HCT116 (cell line): Measurements from ENCODE around the gene TMCO1. TPM values are rescaled to one million over a fixed set of nuclear protein-coding genes. Genes with fewer than 3 reads are reported as not detected.

Experiments
- ATAC-seq: fragments of 200-7000 bp; cut with Tn5 transposase; 2 replicates; pipeline ENCODE4 v1.9.1; 2020; ENCODE audit warnings: mild to moderate bottlenecking, moderate library complexity
- BruUV-seq: library from RNA; stranded (reverse); fragments of 400-500 nt; replicated peaks from 2 replicates; lab custom pipeline; 2021; lab: Mats Ljungman, UMichigan
- CTCF ChIA-PET: fragments of 300-600 bp; sonication (Branson Sonifier 250); formaldehyde crosslinking; loops from one replicate; lab custom pipeline; 2021; ENCODE audit warnings: antibody characterized with exemption; lab: Charles Lee
- POLR2A ChIA-PET: fragments of 300-600, 350-600 bp; sonication (Branson Sonifier 250); formaldehyde crosslinking; loops from one replicate; lab custom pipeline; 2021; ENCODE audit warnings: antibody characterized with exemption; lab: Charles Lee
- RAD21 ChIA-PET, 2 experiments: fragments of 300-600 bp; sonication (Branson Sonifier 250); formaldehyde crosslinking; loops; one replicate each; lab custom pipeline; 2023; ENCODE audit warnings: low total read pairs in 2 of 2; ENCODE audit not compliant: uncharacterized antibody in 2 of 2, unreplicated experiment in 2 of 2, low non-redundant PET in 1 of 2; lab: Charles Lee
- DNase-seq: peaks from one replicate; pipeline ENCODE4 v3.0.0-alpha.2; 2010; ENCODE audit warnings: low read depth, low spot score
- H2AFZ ChIP-seq: fragments of 200-600 bp; shearing (Covaris generic), sonication (generic); 2 replicates; pipeline ENCODE4 v1.6.1; 2017; ENCODE audit warnings: low read depth, mixed run types, mixed read lengths, antibody characterized with exemption, low read length; ENCODE audit not compliant: poor library complexity, severe bottlenecking
- H3K27ac ChIP-seq: 2 replicates; pipeline ENCODE4 v1.5.1; 2012; ENCODE audit warnings: low read depth, low read length
- H3K27me3 ChIP-seq: fragments of 200-600 bp; sonication (generic); 2 replicates; pipeline ENCODE4 v1.6.1; 2016; ENCODE audit warnings: mixed run types, low read length, mixed read lengths; ENCODE audit not compliant: insufficient read depth
- H3K36me3 ChIP-seq, 2 experiments: fragments of 200-500 bp in 1 of 2; fragments of 200-600 bp in 1 of 2; sonication (Bioruptor generic) in 1 of 2; sonication (generic) in 1 of 2; 2 replicates each; pipeline versions ENCODE4 v1.5.1 to v1.6.1; 2014 to 2016; ENCODE audit warnings: low read length in 2 of 2, inconsistent platforms in 1 of 2, mixed read lengths in 1 of 2, mixed run types in 1 of 2; ENCODE audit not compliant: insufficient read depth in 2 of 2, control insufficient read depth in 1 of 2
- H3K4me1 ChIP-seq, 2 experiments: fragments of 200-600 bp in 1 of 2; sonication (generic) in 1 of 2; 2 replicates each; pipeline versions ENCODE4 v1.5.1 to v1.6.1; 2012 to 2017; ENCODE audit warnings: low read length in 2 of 2, inconsistent platforms in 1 of 2, mild to moderate bottlenecking in 1 of 2, mixed read lengths in 1 of 2, mixed run types in 1 of 2, moderate library complexity in 1 of 2; ENCODE audit not compliant: insufficient read depth in 2 of 2, control insufficient read depth in 1 of 2
- H3K4me2 ChIP-seq: fragments of 200-600 bp; sonication (generic); 2 replicates; pipeline ENCODE4 v1.6.1; 2017; ENCODE audit warnings: mixed run types, low read length, mixed read lengths
- H3K4me3 ChIP-seq, 2 experiments: fragments of 200-600 bp in 1 of 2; sonication (generic) in 1 of 2; replicated peaks in 1 of 2; 2 replicates each; pipeline ENCODE4 v1.5.1; 2011 to 2016; ENCODE audit warnings: low read length in 2 of 2, control low read depth in 1 of 2, low read depth in 1 of 2, mild to moderate bottlenecking in 1 of 2, mixed read lengths in 1 of 2, mixed run types in 1 of 2
- H3K79me2 ChIP-seq: fragments of 200-600 bp; sonication (generic); 2 replicates; pipeline ENCODE4 v1.6.1; 2017; ENCODE audit warnings: mild to moderate bottlenecking, mixed run types, low read length, moderate library complexity, mixed read lengths; ENCODE audit not compliant: insufficient read depth
- H3K9ac ChIP-seq: fragments of 200-600 bp; sonication (generic); 2 replicates; pipeline ENCODE4 v1.6.1; 2016; ENCODE audit warnings: low read length, mixed read lengths
- H3K9me2 ChIP-seq: fragments of 200-600 bp; sonication (generic), shearing (Covaris generic); 2 replicates; pipeline ENCODE4 v1.6.1; 2017; ENCODE audit warnings: mixed run types, mild to moderate bottlenecking, moderate library complexity; ENCODE audit not compliant: insufficient read depth
- H3K9me3 ChIP-seq, 2 experiments: fragments of 200-500 bp in 1 of 2; fragments of 200-600 bp in 1 of 2; sonication (Bioruptor generic) in 1 of 2; sonication (generic) in 1 of 2; 2 replicates each; pipeline ENCODE4 v1.6.1; 2014 to 2017; ENCODE audit warnings: low read length in 2 of 2, mixed read lengths in 2 of 2, inconsistent platforms in 1 of 2, low read depth in 1 of 2, mild to moderate bottlenecking in 1 of 2, mixed run types in 1 of 2, moderate library complexity in 1 of 2; ENCODE audit not compliant: control insufficient read depth in 1 of 2, insufficient read depth in 1 of 2
- H4K20me1 ChIP-seq: fragments of 200-600 bp; sonication (generic), shearing (Covaris generic); 2 replicates; pipeline ENCODE4 v1.6.1; 2017; ENCODE audit warnings: mixed run types, mild to moderate bottlenecking, moderate library complexity; ENCODE audit not compliant: insufficient read depth
- ATF3 ChIP-seq: IDR thresholded peaks from 2 replicates; pipeline ENCODE4 v1.6.1; 2012
- CBX3 ChIP-seq: IDR thresholded peaks from 2 replicates; pipeline ENCODE4 v1.6.1; 2012; ENCODE audit warnings: low read depth
- CEBPB ChIP-seq: IDR thresholded peaks from 2 replicates; pipeline ENCODE4 v1.6.1; 2012; ENCODE audit warnings: low read depth
- CTCF ChIP-seq, 3 experiments: fragments of 200-600 bp in 1 of 3; sonication (generic) in 1 of 3; IDR thresholded peaks in 2 of 3; conservative IDR thresholded peaks in 1 of 3; 2 replicates each; pipeline ENCODE4 v1.5.1; 2012 to 2017; ENCODE audit warnings: low read depth in 2 of 3, low read length in 2 of 3, antibody characterized with exemption in 1 of 3, borderline replicate concordance in 1 of 3, control low read depth in 1 of 3, mild to moderate bottlenecking in 1 of 3, mixed read lengths in 1 of 3, mixed run types in 1 of 3, moderate library complexity in 1 of 3; ENCODE audit not compliant: insufficient read depth in 1 of 3
- ELF1 ChIP-seq: IDR thresholded peaks from 2 replicates; pipeline ENCODE4 v1.6.1; 2012; ENCODE audit warnings: low read depth, borderline replicate concordance
- EZH2 ChIP-seq: fragments of 200-600 bp; sonication (generic); IDR thresholded peaks from 2 replicates; pipeline ENCODE4 v1.6.1; 2017; ENCODE audit warnings: antibody characterized with exemption, mixed run types
- EZH2phosphoT487 ChIP-seq: fragments of 200-600 bp; IDR thresholded peaks from 2 replicates; pipeline ENCODE4 v1.6.1; 2018; ENCODE audit warnings: antibody characterized with exemption, borderline replicate concordance
- MAX ChIP-seq: IDR thresholded peaks from 2 replicates; pipeline ENCODE4 v1.6.1; 2012
- POLR2A ChIP-seq: IDR thresholded peaks from 2 replicates; pipeline ENCODE4 v1.7.0; 2011; ENCODE audit warnings: borderline replicate concordance; ENCODE audit not compliant: insufficient read depth, insufficient read length; ENCODE audit errors: extremely low read depth
- SIN3A ChIP-seq: IDR thresholded peaks from 2 replicates; pipeline ENCODE4 v1.6.1; 2012; ENCODE audit warnings: low read depth
- SP1 ChIP-seq: IDR thresholded peaks from 2 replicates; pipeline ENCODE4 v1.6.1; 2012; ENCODE audit warnings: low read depth
- SRF ChIP-seq: IDR thresholded peaks from 2 replicates; pipeline ENCODE4 v1.6.1; 2012; ENCODE audit warnings: low read depth
- ZNF274 ChIP-seq: fragments of 200-500 bp; sonication (Bioruptor generic); IDR thresholded peaks from 2 replicates; pipeline ENCODE4 v1.6.1; 2014; ENCODE audit warnings: mild to moderate bottlenecking, low read depth, low read length, inconsistent platforms
- intact Hi-C: fragments of 100-400 bp; cut with micrococcal nuclease; formaldehyde crosslinking; loops from 2 replicates; pipeline ENCODE4 v1.10.0; 2022
- total RNA-seq: library from RNA; stranded (reverse); gene quantifications from one replicate; pipeline ENCODE4 v1.2.1, GENCODE V29; 2021; ENCODE audit not compliant: unreplicated experiment

TMCO1 gene
- total RNA-seq, 1 experiment from 2014 or later: 61.2 TPM

GRCh38 chr1:165768513-165769394, at the start of gene TMCO1 (continued):
- TF ChIP-seq CTCF (IDR thresholded peaks at IDR 0.05 in 2 of 3, conservative IDR thresholded peaks at IDR 0.05 in 1 of 3; ENCODE audit: borderline replicate concordance in 1 of 3, insufficient read depth in 1 of 3, low read depth in 2 of 3, low read length in 2 of 3) (peak in 1 of 3 experiments; percentile 20; a peak in 1 of 6 replicates), EZH2 (no peak), ZNF274 (no peak), SP1 (peak; percentile 39; the same call in 1 of the 2 replicates), SRF (no peak), POLR2A (peak; percentile 88), MAX (peak; percentile 92)

- Histone ChIP-seq H3K4me2 (no peak overlapping the region), H3K4me3 (no peak overlapping the region), H3K27ac (no peak overlapping the region), H3K9ac (no peak overlapping the region), H3K27me3 (no peaks in the 10 kb centered on the region), H3K36me3 (no peaks in the 10 kb centered on the region), H3K79me2 (no peaks in the 10 kb centered on the region), H2AFZ (no peak overlapping the region), H3K9me2 (no peaks in the 10 kb centered on the region), H3K4me1 (no peaks in the 10 kb centered on the region), H3K9me3 (no peaks in the 10 kb centered on the region), H4K20me1 (no peaks in the 10 kb centered on the region)
- ChIA-PET CTCF (no interaction called here), RAD21 (no interaction called here), POLR2A (interaction anchor here (0.6 kb wide), 1 partner anchor 47 kb away, joined by 3 read pairs; no protein-coding TSS in a partner anchor)
- ATAC-seq (no peak), DNase-seq (no peak)
- intact Hi-C loops: no loop called here
- no TSS peak for BruUV-seq
- no peak for TF ChIP-seq SIN3A
- no peak for TF ChIP-seq POLR2A
- TF ChIP-seq ELF1: no peak
- TF ChIP-seq EZH2phosphoT487: no peak
- TF ChIP-seq ATF3: no peak
- TF ChIP-seq CBX3: no peak
- no peak for TF ChIP-seq CEBPB
- TF ChIP-seq ZNF274: no peak
Observed at GRCh38 chr1:165816826-165817497, 48.3 kb upstream of the TMCO1 start.
